RWPE2 (cell line): ENCODE measurements around the gene HLA-DMB.

Experiments
- ATAC-seq: fragments of 200-7000 bp; cut with Tn5 transposase; 3 replicates; pipeline ENCODE4 v1.9.1; 2021; ENCODE audit warnings: low read depth
- DNase-seq: peaks from one replicate; pipeline ENCODE4 v3.0.0-alpha.2; 2020; ENCODE audit warnings: low spot score
- H3K27ac ChIP-seq: fragments of 450-650 bp; 2 replicates; pipeline ENCODE4 v1.5.1; 2017; ENCODE audit warnings: mild to moderate bottlenecking; ENCODE audit not compliant: poor library complexity, severe bottlenecking
- H3K27me3 ChIP-seq: fragments of 250-450 bp; sonication (Bioruptor Pico); 2 replicates; pipeline ENCODE4 v1.5.1; 2021; ENCODE audit warnings: mild to moderate bottlenecking, moderate library complexity; ENCODE audit not compliant: insufficient read depth, poor library complexity, severe bottlenecking
- H3K36me3 ChIP-seq: fragments of 250-450 bp; sonication (Bioruptor Pico); 2 replicates; pipeline ENCODE4 v1.5.1; 2020; ENCODE audit warnings: low read depth, mild to moderate bottlenecking, moderate library complexity
- H3K4me1 ChIP-seq: fragments of 250-450 bp; sonication (Bioruptor Pico); 2 replicates; pipeline ENCODE4 v1.5.1; 2021; ENCODE audit warnings: mild to moderate bottlenecking, moderate library complexity; ENCODE audit not compliant: insufficient read depth, poor library complexity, severe bottlenecking
- H3K4me3 ChIP-seq: fragments of 250-450 bp; sonication (Bioruptor Pico); 2 replicates; pipeline ENCODE4 v1.5.1; 2021; ENCODE audit warnings: mild to moderate bottlenecking, moderate library complexity; ENCODE audit not compliant: severe bottlenecking
- H3K9me3 ChIP-seq: fragments of 250-450 bp; sonication (Bioruptor Pico); 2 replicates; pipeline ENCODE4 v1.5.1; 2021; ENCODE audit warnings: mild to moderate bottlenecking, moderate library complexity; ENCODE audit not compliant: severe bottlenecking
- TF ChIP-seq, protein P1 (sequence below): fragments of 450-650 bp; IDR thresholded peaks from one replicate; pipeline ENCODE4 v1.5.1; 2017; ENCODE audit warnings: mild to moderate bottlenecking, moderate library complexity; ENCODE audit not compliant: poor library complexity, severe bottlenecking

HLA-DMB gene

DNA sequence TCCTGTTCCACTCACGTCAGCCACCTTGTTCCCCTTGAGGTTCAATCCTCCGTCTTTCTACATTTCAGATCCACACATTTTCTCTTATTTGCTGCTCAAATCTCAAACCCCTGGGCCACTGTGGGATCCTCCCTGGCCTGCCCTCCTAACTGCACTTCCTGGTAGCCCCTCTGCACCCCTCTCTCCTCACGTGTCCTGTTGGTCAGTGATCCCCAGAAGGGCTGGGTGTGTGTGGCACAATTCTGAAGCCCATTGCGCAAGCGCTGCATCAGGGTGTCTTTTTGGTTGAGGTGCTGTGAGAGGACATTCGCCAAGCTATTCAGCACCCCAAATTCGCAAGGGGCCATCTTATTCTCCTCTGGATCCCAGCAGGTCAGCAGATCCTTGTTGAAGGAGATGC, 2.3 kb downstream of the HLA-DMB start:
- H3K36me3 ChIP-seq: no peaks in the 10 kb centered on the region
- ATAC-seq (no peak), DNase-seq (no peak)
- no peak overlapping the region for H3K4me3 ChIP-seq
- H3K27me3 ChIP-seq: peaks cover 3% of the 10 kb centered on the region
- H3K4me1 ChIP-seq: no peaks in the 10 kb centered on the region
- no peaks in the 10 kb centered on the region for H3K9me3 ChIP-seq
- TF ChIP-seq, protein P1, sequence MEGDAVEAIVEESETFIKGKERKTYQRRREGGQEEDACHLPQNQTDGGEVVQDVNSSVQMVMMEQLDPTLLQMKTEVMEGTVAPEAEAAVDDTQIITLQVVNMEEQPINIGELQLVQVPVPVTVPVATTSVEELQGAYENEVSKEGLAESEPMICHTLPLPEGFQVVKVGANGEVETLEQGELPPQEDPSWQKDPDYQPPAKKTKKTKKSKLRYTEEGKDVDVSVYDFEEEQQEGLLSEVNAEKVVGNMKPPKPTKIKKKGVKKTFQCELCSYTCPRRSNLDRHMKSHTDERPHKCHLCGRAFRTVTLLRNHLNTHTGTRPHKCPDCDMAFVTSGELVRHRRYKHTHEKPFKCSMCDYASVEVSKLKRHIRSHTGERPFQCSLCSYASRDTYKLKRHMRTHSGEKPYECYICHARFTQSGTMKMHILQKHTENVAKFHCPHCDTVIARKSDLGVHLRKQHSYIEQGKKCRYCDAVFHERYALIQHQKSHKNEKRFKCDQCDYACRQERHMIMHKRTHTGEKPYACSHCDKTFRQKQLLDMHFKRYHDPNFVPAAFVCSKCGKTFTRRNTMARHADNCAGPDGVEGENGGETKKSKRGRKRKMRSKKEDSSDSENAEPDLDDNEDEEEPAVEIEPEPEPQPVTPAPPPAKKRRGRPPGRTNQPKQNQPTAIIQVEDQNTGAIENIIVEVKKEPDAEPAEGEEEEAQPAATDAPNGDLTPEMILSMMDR: no peak
- H3K27ac ChIP-seq: no peak overlapping the region

DNA sequence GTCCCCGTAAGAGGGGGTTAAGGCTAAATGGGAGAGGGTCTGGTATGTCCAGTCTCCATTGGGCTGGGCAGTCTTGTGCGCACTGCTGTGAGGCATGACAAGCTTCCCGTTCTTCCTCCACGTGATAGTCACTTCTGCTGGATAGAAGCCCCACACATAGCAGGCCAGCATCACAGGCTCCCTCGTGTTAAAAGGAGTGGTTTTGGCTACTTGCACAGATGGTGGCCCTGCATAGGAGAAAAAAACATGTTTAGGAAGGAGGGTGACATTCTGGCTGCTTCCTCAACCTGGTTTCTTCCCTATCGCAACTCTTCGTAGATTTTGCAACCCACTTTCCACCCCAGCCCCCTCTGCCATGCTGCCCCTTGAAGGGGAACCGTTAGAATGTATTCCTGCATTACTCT, 3.6 kb downstream of the HLA-DMB start:
- H3K4me3 ChIP-seq: no peak overlapping the region
- H3K36me3 ChIP-seq: no peaks in the 10 kb centered on the region
- H3K4me1 ChIP-seq: no peaks in the 10 kb centered on the region
- no peaks in the 10 kb centered on the region for H3K9me3 ChIP-seq
- no peak for ATAC-seq
- peaks cover 3% of the 10 kb centered on the region for H3K27me3 ChIP-seq
- no peak overlapping the region for H3K27ac ChIP-seq
- no peak for DNase-seq
- TF ChIP-seq, protein P1: no peak

DNA sequence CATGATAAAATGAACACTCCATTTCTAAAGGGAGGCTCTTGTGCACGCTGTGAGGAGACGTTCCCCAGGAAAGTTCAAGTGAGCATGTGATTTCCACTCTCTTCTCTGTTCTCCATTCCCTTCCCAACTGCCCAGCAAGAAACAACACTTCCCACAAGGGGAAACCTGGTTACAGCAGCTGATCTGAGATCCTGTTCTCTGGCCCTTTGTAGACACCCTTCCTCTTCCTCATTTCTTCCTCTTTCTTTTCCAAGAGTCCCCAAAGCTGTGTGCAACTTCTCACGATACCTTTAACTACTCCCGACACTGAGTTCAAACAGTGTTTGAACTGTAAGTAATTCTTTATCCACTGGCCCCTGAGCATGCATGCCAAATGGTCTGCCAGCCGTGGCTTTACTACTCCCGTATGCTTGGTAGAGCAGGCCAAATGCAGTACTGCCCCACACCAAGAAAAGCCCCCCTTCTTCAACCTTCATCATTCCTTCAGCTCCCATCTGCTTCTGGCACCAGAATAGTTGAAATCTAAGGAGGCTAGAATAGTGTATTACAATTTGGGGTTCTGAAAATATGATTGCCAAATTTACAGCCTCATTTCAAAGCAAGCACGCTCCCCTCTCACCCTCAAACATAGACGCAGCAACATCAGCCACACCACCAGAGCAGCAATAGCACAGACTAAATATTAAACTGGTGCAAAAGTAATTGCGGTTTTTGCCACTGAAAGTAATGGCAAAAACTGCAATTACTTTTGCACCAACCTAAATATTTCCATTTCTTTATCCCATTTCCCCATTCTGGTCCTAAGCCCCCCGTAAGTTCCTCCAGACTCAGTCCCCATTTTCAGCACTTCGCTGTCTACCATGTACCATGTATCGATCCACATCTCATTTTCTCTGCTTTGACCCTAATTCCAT, 4.3 kb downstream of the HLA-DMB start:
- no peaks in the 10 kb centered on the region for H3K36me3 ChIP-seq
- H3K4me3 ChIP-seq: no peak overlapping the region
- ATAC-seq: no peak
- TF ChIP-seq, protein P1: no peak
- H3K4me1 ChIP-seq: no peaks in the 10 kb centered on the region
- DNase-seq: no peak
- H3K27ac ChIP-seq: no peak overlapping the region
- H3K9me3 ChIP-seq: no peaks in the 10 kb centered on the region
- H3K27me3 ChIP-seq: peaks cover 3% of the 10 kb centered on the region

DNA sequence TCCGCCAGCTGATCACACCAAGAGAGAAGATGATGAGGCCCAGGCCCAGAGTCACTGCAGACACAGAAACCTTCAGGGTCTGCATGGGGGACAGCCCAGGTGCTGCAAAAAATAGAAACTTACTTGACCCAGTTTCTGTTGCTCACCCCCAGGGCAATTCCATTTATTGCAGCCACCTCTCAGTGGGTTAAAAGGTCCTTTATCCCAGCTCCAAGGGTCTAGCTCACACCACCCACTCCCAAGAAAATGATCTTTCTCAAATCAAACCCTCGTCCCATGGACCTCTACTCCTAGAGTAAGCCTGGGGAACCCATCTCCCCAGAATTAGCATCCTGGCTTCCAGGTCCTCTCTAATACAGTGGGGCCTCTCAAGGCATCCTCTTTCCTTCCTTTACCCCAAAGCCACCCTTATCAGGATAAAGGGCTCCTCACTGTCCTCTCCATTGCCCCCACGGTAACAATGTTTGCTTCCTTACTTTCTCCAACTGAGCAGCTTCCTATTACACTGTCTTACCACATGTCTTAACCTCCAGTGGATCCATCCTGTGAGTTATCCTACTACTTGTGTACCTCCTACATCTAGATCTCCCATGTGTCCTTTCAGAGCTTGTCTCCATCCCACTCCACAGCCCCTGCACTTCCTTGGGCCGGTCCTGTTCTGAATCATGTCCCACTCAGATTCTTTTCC, 5.1 kb downstream of the HLA-DMB start:
- TF ChIP-seq, protein P1: no peak

More for the DNA sequence above, 5.1 kb downstream of the HLA-DMB start:
- Histone ChIP-seq H3K27me3 (peaks cover 3% of the 10 kb centered on the region), H3K4me1 (no peaks in the 10 kb centered on the region), H3K27ac (no peak overlapping the region), H3K4me3 (no peak overlapping the region), H3K9me3 (no peaks in the 10 kb centered on the region), H3K36me3 (no peaks in the 10 kb centered on the region)
- DNase-seq (no peak), ATAC-seq (no peak)
